Measurements from ENCODE around the gene ARG1.

ARG1 gene

GRCh38 chr6:131631625-131632289 lies 58.7 kb downstream of the ARG1 start:
- no peaks in the 10 kb centered on the region for H3K27me3 ChIP-seq (ENCODE audit: insufficient read depth, low read length)
- H3K9ac ChIP-seq (ENCODE audit: low read depth, low read length), result no peak overlapping the region
- no peak overlapping the region for H3K4me3 ChIP-seq (ENCODE audit: low read length)
- no peaks in the 10 kb centered on the region for H3K36me3 ChIP-seq (ENCODE audit: insufficient read depth, low read depth, low read length)
- no peak overlapping the region for H3K27ac ChIP-seq (ENCODE audit: low read length)
- no peaks in the 10 kb centered on the region for H3K9me3 ChIP-seq (ENCODE audit: insufficient read depth, low read depth, low read length)
- H3K4me1 ChIP-seq (ENCODE audit: insufficient read depth, low read length), result no peaks in the 10 kb centered on the region
